Large intestine (tissue), 3 donors: ENCODE results near the gene PRPF39. TPM values are rescaled to one million over a fixed set of nuclear protein-coding genes. Genes with fewer than 3 reads are reported as not detected.
A peak's percentile ranks its signal among the peaks of the same experiment; 100 is the strongest.

ENCODE experiments used
- DNase-seq, 2 donors: peaks; one replicate each; pipeline versions ENCODE4 v3.0.0 to v3.0.0-alpha.2; 2013
- H3K27ac ChIP-seq: one replicate; pipeline ENCODE4 v1.5.1; 2013; ENCODE audit warnings: low read length
- H3K27me3 ChIP-seq: 2 replicates; pipeline ENCODE4 v1.6.1; 2013; ENCODE audit warnings: low read length; ENCODE audit not compliant: control insufficient read depth, insufficient read depth
- H3K36me3 ChIP-seq: 2 replicates; pipeline ENCODE4 v1.6.1; 2013; ENCODE audit warnings: low read length; ENCODE audit not compliant: control insufficient read depth, insufficient read depth
- H3K4me1 ChIP-seq: one replicate; pipeline ENCODE4 v1.6.1; 2013; ENCODE audit warnings: low read length; ENCODE audit not compliant: control insufficient read depth, insufficient read depth
- H3K4me3 ChIP-seq: one replicate; pipeline ENCODE4 v1.5.1; 2013; ENCODE audit warnings: low read length
- H3K9me3 ChIP-seq: one replicate; pipeline ENCODE4 v1.6.1; 2013; ENCODE audit warnings: mild to moderate bottlenecking, low read depth, low read length, moderate library complexity; ENCODE audit not compliant: control insufficient read depth
- WGBS: methylation state at CpG from one replicate; pipeline ENCODE4 v1.1.5; 2013; ENCODE audit warnings: low lambda C conversion rate; ENCODE audit not compliant: insufficient coverage; 5-methylcytosine and 5-hydroxymethylcytosine counted together
- polyA plus RNA-seq: library from polyadenylated mRNA; unstranded; fragments of 120-200 nt; gene quantifications from one replicate; pipeline ENCODE4 v1.2.1, GENCODE V29; 2013

PRPF39 gene
- polyA plus RNA-seq, 1 donor: 69.0 TPM

DNA sequence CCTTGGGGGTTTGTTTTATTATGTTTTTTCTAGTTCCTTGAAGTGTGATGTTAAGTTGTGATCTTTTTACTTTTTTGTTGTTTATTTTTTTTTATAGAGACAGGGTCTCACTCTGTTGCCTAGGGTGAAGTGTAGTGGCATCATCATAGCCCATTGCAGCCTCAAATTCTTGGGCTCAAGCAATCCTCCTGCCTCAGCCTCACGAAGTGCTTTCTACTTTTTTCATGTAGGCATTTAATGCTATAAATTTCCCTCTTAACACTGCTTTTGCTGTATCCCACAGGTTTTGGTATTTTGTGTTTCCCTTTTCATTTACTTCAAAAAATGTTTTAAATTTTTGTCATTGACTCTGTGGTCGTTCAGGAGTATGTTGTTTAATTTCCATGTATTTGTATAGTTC lies 26.6 kb upstream of the PRPF39 start:
- peaks cover 21% of the 10 kb centered on the region for H3K36me3 ChIP-seq
- H3K9me3 ChIP-seq: no peaks in the 10 kb centered on the region
- H3K27me3 ChIP-seq: no peaks in the 10 kb centered on the region
- no peak for DNase-seq
- no peaks in the 10 kb centered on the region for H3K4me1 ChIP-seq
- 100% methylated on average over 1 of the region's 2 CpGs for WGBS
- no peak overlapping the region for H3K4me3 ChIP-seq
- no peak overlapping the region for H3K27ac ChIP-seq

DNA sequence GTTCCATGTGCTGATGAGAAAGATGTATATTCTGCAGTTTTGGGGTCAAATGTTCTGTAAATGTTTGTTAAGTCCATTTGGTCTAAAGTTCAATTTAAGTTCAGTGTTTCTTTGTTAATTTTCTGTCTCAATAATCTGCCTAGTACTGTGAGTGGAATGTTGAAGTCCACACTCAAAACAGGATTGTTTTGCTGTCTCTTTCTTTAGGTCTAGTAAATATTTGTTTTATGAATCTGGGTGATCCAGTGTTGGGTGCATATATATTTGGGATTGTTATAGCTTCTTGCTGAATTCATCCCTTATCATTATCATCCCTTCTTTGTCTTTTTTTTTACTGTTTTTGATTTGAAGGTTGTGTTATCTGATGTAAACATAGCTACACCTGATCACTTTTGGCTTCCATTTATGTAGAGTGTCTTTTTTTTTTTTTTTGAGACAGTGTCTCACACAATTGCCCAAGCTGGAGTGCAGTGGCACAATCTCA lies 26.0 kb upstream of the PRPF39 start:
- Histone ChIP-seq H3K4me1 (no peaks in the 10 kb centered on the region), H3K9me3 (no peaks in the 10 kb centered on the region), H3K4me3 (no peak overlapping the region), H3K27me3 (no peaks in the 10 kb centered on the region), H3K27ac (no peak overlapping the region), H3K36me3 (peaks cover 17% of the 10 kb centered on the region)
- DNase-seq: no peak

DNA sequence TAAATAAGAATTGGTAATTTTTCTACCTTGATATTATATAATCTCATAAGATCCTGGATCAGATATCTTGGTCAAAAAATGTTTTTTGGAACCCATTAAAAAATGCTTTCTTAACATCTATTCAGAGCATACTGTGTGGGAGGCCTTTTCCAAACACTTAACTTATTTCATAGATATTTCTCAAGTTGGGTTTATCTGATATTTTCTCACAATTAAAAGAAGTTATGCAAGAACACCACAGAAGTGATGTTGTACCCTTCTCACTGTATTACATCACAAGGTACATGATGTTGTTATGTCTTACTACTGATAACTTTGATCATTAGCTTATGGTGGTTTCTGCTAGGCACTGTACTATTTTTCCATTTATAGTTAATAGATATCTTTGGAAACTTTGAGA lies 23.4 kb upstream of the PRPF39 start:
- Histone ChIP-seq H3K36me3 (peaks cover 8% of the 10 kb centered on the region), H3K27me3 (no peaks in the 10 kb centered on the region), H3K9me3 (no peaks in the 10 kb centered on the region), H3K4me1 (no peaks in the 10 kb centered on the region), H3K27ac (no peak overlapping the region), H3K4me3 (no peak overlapping the region)
- DNase-seq: no peak

DNA sequence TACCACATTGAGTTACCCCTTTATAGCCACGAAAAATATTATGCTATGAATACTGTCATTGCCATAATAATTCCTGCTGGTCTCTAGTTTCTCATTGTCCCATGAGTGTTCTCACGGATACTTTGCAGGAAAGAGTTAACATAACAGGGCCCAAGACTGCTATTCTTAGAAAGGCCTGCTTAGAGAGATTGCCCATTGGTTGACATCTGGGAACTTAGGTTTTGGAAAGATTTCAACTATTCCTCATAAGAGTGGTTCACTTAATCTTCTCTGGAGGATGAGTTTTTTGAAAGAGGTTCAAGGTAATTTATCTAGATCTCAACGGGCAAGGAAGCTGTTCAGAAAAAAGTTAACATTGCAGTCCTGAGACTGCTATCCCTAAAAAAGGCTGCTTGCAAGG lies 18.4 kb upstream of the PRPF39 start:
- H3K27ac ChIP-seq: no peak overlapping the region
- no CpG with 5 or more reads among the region's 3 CpGs for whole genome bisulfite sequencing
- DNase-seq: no peak

DNA sequence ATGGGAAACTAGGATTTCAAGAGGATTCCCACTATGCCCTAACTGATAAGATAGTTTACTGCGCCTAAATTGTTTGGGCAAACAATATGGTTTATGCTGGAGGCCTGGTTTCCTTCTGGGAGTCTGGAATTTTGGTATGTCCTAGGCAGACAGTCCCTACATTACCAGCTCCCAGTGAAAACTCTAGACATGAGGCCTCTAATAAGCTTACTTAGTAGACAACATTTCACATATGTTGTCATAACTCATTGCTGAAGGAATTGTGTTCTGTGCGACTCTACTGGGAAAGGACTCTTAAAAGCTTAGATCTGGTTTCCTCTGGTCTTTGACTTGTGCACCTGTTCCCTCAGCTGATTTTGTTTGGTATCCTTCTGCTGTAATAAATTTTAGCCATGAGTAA lies 18.0 kb upstream of the PRPF39 start:
- Histone ChIP-seq H3K4me1 (no peaks in the 10 kb centered on the region), H3K27me3 (no peaks in the 10 kb centered on the region), H3K27ac (no peak overlapping the region), H3K9me3 (no peaks in the 10 kb centered on the region), H3K4me3 (no peak overlapping the region), H3K36me3 (peaks cover 16% of the 10 kb centered on the region)
- DNase-seq: no peak
- WGBS: no CpG with 5 or more reads among the region's 2 CpGs

More for the DNA sequence above, 18.4 kb upstream of the PRPF39 start:
- Histone ChIP-seq H3K4me1 (no peaks in the 10 kb centered on the region), H3K36me3 (peaks cover 16% of the 10 kb centered on the region), H3K9me3 (no peaks in the 10 kb centered on the region), H3K27me3 (no peaks in the 10 kb centered on the region), H3K4me3 (no peak overlapping the region)

DNA sequence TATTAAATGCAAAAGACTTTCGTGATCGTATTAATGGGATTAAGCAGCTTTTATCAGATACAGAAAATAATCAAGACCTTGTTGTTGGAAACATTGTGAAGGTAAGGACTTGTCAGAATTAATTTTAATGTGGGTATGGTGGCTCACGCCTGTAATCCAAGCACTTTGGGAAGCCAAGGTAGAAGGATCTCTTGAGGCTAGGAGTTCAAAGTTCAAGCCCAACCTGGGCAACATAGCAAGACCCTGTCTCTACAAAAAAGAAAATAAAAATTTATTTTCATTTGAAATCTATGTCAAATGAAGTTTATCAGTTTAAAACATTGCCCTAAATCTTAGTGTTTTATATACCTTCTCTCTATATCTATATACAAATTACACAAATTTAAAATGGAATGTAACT lies 17.2 kb upstream of the PRPF39 start:
- H3K4me3 ChIP-seq: no peak overlapping the region
- 100% methylated on average over 2 of the region's 3 CpGs for WGBS
- DNase-seq: no peak
- no peak overlapping the region for H3K27ac ChIP-seq
- no peaks in the 10 kb centered on the region for H3K9me3 ChIP-seq
- no peaks in the 10 kb centered on the region for H3K4me1 ChIP-seq
- peaks cover 16% of the 10 kb centered on the region for H3K36me3 ChIP-seq
- no peaks in the 10 kb centered on the region for H3K27me3 ChIP-seq

DNA sequence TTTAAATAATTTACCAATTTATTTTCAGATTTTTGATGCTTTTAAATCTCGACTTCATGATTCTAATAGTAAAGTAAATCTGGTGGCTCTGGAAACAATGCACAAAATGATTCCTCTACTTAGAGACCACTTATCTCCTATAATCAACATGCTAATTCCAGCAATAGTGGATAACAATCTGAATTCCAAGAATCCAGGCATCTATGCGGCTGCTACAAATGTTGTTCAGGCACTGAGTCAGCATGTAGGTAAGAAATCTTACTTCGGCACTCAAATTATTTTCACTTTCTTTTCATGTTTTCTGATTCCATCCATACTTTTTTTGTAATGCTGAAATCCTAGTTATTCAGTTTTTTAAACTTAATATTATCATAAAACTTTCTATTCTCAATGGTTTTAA lies 15.5 kb upstream of the PRPF39 start:
- H3K4me3 ChIP-seq: no peak overlapping the region
- peaks cover 16% of the 10 kb centered on the region for H3K36me3 ChIP-seq
- 88% methylated on average over 1 of the region's 3 CpGs for WGBS
- H3K4me1 ChIP-seq: no peaks in the 10 kb centered on the region
- H3K27ac ChIP-seq: no peak overlapping the region
- H3K27me3 ChIP-seq: no peaks in the 10 kb centered on the region
- no peak for DNase-seq
- H3K9me3 ChIP-seq: no peaks in the 10 kb centered on the region

DNA sequence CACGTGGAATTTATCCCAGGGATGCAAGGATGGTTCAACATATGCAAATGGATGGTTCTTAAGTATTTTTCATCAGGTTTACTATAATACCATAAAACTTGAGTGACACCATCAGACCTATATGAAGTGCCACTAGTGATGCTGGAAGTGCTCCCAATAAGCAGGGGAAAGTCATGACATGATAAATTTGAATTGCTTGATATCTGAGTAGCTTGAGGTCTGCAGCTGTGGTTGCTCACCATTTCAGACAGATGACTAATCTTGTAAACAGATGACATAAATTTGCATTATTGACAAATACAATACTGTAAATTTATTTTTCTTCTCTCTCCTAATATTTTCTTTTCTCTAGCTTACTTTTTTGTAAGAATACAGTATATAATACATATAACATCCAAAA lies 13.7 kb upstream of the PRPF39 start:
- WGBS: no CpG with 5 or more reads among the region's 1 CpG

DNA sequence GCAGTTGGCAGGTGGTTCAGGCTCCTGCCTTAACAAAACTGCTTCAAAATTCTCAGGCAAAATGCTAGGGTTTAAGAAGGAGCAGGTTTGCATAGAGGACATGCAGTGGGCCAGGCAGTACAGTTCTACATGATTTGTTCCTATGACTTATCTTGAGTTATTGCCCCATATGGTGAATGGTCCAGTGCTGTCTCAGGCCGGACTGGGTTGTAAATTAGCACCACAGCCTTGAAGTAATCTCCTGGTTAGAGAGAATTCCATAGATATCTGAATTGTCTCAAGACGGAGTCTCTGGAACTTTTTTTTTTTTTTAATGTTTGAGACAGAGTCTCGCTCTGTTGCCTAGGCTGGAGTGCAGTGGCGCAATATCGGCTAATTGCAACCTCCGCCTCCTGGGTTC lies 11.8 kb upstream of the PRPF39 start:
- H3K4me1 ChIP-seq: no peaks in the 10 kb centered on the region
- peak overlapping the region; percentile 27 for H3K27ac ChIP-seq
- WGBS: no CpG with 5 or more reads among the region's 6 CpGs
- no peaks in the 10 kb centered on the region for H3K9me3 ChIP-seq
- H3K27me3 ChIP-seq: no peaks in the 10 kb centered on the region
- H3K4me3 ChIP-seq: no peak overlapping the region
- peaks cover 13% of the 10 kb centered on the region for H3K36me3 ChIP-seq
- DNase-seq: peak; percentile 46 to 71

More for the DNA sequence above, 13.7 kb upstream of the PRPF39 start:
- Histone ChIP-seq H3K27ac (no peak overlapping the region), H3K4me3 (no peak overlapping the region), H3K27me3 (no peaks in the 10 kb centered on the region), H3K36me3 (peaks cover 13% of the 10 kb centered on the region), H3K4me1 (no peaks in the 10 kb centered on the region), H3K9me3 (no peaks in the 10 kb centered on the region)
- DNase-seq: no peak

DNA sequence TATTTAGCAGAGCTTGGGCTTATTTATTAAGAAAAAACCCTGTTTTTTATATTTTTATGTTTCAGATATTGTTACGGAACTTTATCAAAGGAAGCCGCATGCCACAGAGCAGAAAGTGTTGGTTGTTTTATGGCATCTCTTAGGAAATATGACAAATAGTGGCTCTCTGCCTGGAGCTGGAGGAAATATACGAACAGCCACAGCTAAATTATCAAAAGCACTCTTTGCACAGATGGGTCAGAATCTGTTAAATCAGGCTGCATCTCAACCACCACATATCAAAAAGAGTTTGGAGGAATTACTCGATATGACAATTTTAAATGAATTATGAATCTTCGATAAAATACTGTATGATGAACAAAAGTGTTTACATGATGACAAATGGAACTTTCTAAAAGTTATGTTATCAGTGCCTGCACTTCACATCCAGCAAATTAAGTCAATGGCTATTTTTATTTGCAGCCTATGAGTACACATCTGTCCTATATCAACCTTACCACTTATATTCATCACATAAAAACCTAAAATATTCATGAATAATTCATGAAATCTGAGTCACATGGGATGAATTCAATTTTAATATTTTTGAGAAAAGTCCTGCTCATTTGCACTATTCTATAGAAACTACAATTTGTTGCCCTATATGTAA lies 10.6 kb upstream of the PRPF39 start:
- WGBS: 90% methylated on average over 3 of the region's 5 CpGs
- no peak for DNase-seq
- Histone ChIP-seq H3K4me3 (no peak overlapping the region), H3K4me1 (no peaks in the 10 kb centered on the region), H3K27ac (no peak overlapping the region), H3K36me3 (peaks cover 12% of the 10 kb centered on the region), H3K9me3 (no peaks in the 10 kb centered on the region), H3K27me3 (no peaks in the 10 kb centered on the region)

DNA sequence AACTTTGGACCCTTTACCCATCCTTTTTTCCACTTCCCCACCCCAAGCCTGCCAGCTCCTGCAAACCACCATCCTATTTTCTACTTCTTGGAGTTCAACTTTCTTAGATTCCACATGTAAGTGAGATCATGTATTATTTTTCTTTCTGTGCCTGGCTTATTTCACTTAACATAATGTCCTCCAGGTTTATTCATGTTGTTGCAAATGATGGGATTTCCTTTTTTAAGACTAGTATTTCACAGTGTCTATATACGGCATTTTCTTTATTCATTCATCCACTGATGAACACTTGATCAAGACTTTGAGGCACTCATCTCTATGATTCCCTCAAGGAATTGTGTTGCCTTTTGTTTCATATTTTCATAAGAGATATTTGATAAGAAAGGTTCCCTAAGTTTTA lies 5.6 kb upstream of the PRPF39 start:
- Histone ChIP-seq H3K4me3 (no peak overlapping the region), H3K27me3 (no peaks in the 10 kb centered on the region), H3K27ac (no peak overlapping the region), H3K36me3 (no peaks in the 10 kb centered on the region), H3K9me3 (peaks cover 3% of the 10 kb centered on the region), H3K4me1 (peaks cover 5% of the 10 kb centered on the region)
- DNase-seq: no peak
- WGBS: 100% methylated on average over 1 of the region's 1 CpG
